GM23248 (cell line): ENCODE data around the gene ACVR2B.

Experiments used
- EZH2 ChIP-seq: fragments of 200-600 bp; sonication (generic); IDR thresholded peaks from 2 replicates; pipeline ENCODE4 v1.6.1; 2018; ENCODE audit warnings: antibody characterized with exemption, mild to moderate bottlenecking; ENCODE audit not compliant: insufficient read depth, poor library complexity, severe bottlenecking
- EZH2phosphoT487 ChIP-seq: fragments of 200-600 bp; sonication (generic); IDR thresholded peaks from 2 replicates; pipeline ENCODE4 v1.6.1; 2018; ENCODE audit warnings: antibody characterized with exemption, moderate library complexity, mild to moderate bottlenecking, low read depth; ENCODE audit not compliant: insufficient read depth

GRCh38 chr3:38482951-38483350 lies 29.3 kb downstream of the ACVR2B start:
- no peak for TF ChIP-seq EZH2
- TF ChIP-seq EZH2phosphoT487, result no peak
